Measurements from ENCODE around the gene RRP8. TPM values are rescaled to one million over a fixed set of nuclear protein-coding genes. Genes with fewer than 3 reads are reported as not detected.

The RRP8 gene
- total RNA-seq, 1 experiment from 2014 or later, result 17.8 TPM

- no peak for TF ChIP-seq CBX3 (IDR thresholded peaks at IDR 0.05; ENCODE audit: low read depth)
- no peak for TF ChIP-seq ZBTB33 (IDR thresholded peaks at IDR 0.05; ENCODE audit: extremely low read depth, insufficient replicate concordance, low read length)
- peaks cover 32% of the 10 kb centered on the region; the same call in 1 of the 2 replicates for H3K27me3 ChIP-seq (ENCODE audit: insufficient read depth, low read length)
- ChIA-PET CTCF (no interaction called here), POLR2A (no interaction called here), RAD21 (ENCODE audit: low non-redundant PET in 1 of 2, low total read pairs in 2 of 2, uncharacterized antibody in 2 of 2, unreplicated experiment in 2 of 2) (no interaction called here)
- intact Hi-C loops (cut with micrococcal nuclease), result no loop called here
- H3K4me3 ChIP-seq (replicated peaks in 1 of 2; ENCODE audit: low read depth in 1 of 2, low read length in 2 of 2), result no peak overlapping the region
- no peaks in the 10 kb centered on the region for H3K9me3 ChIP-seq (ENCODE audit: control insufficient read depth in 1 of 2, insufficient read depth in 1 of 2, low read depth in 1 of 2, low read length in 2 of 2)
- no peak overlapping the region for H3K4me2 ChIP-seq (ENCODE audit: low read length)
- no peak for DNase-seq (ENCODE audit: low read depth, low spot score)
- H4K20me1 ChIP-seq (ENCODE audit: insufficient read depth), result no peaks in the 10 kb centered on the region
- H3K36me3 ChIP-seq (ENCODE audit: control insufficient read depth in 1 of 2, insufficient read depth in 2 of 2, low read length in 2 of 2), result no peaks in the 10 kb centered on the region
- no peak for ATAC-seq
- H3K79me2 ChIP-seq (ENCODE audit: insufficient read depth, low read length), result no peaks in the 10 kb centered on the region
- BruUV-seq (replicated peaks), result no TSS peak
- H3K9ac ChIP-seq (ENCODE audit: low read length), result no peak overlapping the region
- no peak overlapping the region for H2AFZ ChIP-seq (ENCODE audit: low read depth, low read length, poor library complexity, severe bottlenecking)
- H3K9me2 ChIP-seq (ENCODE audit: insufficient read depth), result no peaks in the 10 kb centered on the region
- peaks cover 0 to 7% of the 10 kb centered on the region in 2 experiments; a peak in 2 of 4 replicates for H3K4me1 ChIP-seq (ENCODE audit: control insufficient read depth in 1 of 2, insufficient read depth in 2 of 2, low read length in 2 of 2)
- no peak overlapping the region for H3K27ac ChIP-seq (ENCODE audit: low read depth, low read length)
These were observed 43.7 kb upstream of the RRP8 start for GRCh38 chr11:6646918-6647679.

DNA sequence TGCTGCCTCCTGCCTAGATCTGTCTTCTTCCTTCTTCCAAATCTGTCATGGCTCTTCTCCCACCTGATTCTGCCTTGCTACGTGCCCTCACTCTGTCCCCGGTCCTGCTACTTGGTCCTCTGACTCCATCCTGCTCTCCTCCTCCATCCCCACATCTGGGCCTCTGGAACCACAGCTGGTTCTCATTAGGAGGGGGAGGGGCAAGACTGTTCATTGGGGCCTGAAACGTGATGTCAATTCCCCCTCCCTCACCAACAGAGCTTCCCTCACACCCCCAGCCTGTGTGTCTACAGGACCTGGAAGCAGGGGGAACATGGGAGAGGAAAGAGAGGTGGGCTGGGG, 43.1 kb upstream of the RRP8 start:
- no peaks in the 10 kb centered on the region for H3K9me2 ChIP-seq (ENCODE audit: insufficient read depth)
- H3K9ac ChIP-seq (ENCODE audit: low read length), result no peak overlapping the region
- DNase-seq (ENCODE audit: low read depth, low spot score) (no peak), ATAC-seq (no peak)
- peaks cover 30% of the 10 kb centered on the region; the same call in 1 of the 2 replicates for H3K27me3 ChIP-seq (ENCODE audit: insufficient read depth, low read length)
- no peaks in the 10 kb centered on the region for H3K36me3 ChIP-seq (ENCODE audit: control insufficient read depth in 1 of 2, insufficient read depth in 2 of 2, low read length in 2 of 2)
- intact Hi-C loops (cut with micrococcal nuclease), result no loop called here
- no peaks in the 10 kb centered on the region for H3K79me2 ChIP-seq (ENCODE audit: insufficient read depth, low read length)
- no peak overlapping the region for H2AFZ ChIP-seq (ENCODE audit: low read depth, low read length, poor library complexity, severe bottlenecking)
- TF ChIP-seq CEBPB (IDR thresholded peaks at IDR 0.05; ENCODE audit: low read depth), result no peak
- no peak for TF ChIP-seq SP1 (IDR thresholded peaks at IDR 0.05; ENCODE audit: low read depth)
- no peak for TF ChIP-seq CBX3 (IDR thresholded peaks at IDR 0.05; ENCODE audit: low read depth)
- no peak for TF ChIP-seq MAX (IDR thresholded peaks at IDR 0.05)
- TF ChIP-seq ZFX (IDR thresholded peaks at IDR 0.05), result no peak
- ChIA-PET POLR2A (no interaction called here), CTCF (no interaction called here), RAD21 (ENCODE audit: low non-redundant PET in 1 of 2, low total read pairs in 2 of 2, uncharacterized antibody in 2 of 2, unreplicated experiment in 2 of 2) (no interaction called here)
- H3K9me3 ChIP-seq (ENCODE audit: control insufficient read depth in 1 of 2, insufficient read depth in 1 of 2, low read depth in 1 of 2, low read length in 2 of 2), result no peaks in the 10 kb centered on the region
- no peaks in the 10 kb centered on the region for H4K20me1 ChIP-seq (ENCODE audit: insufficient read depth)
- H3K4me3 ChIP-seq (replicated peaks in 1 of 2; ENCODE audit: low read depth in 1 of 2, low read length in 2 of 2), result no peak overlapping the region
- H3K4me1 ChIP-seq (ENCODE audit: control insufficient read depth in 1 of 2, insufficient read depth in 2 of 2, low read length in 2 of 2), result peaks cover 0 to 7% of the 10 kb centered on the region in 2 experiments; a peak in 2 of 4 replicates
- no TSS peak for BruUV-seq (replicated peaks)
- no peak overlapping the region for H3K4me2 ChIP-seq (ENCODE audit: low read length)
- no peak overlapping the region for H3K27ac ChIP-seq (ENCODE audit: low read depth, low read length)

Data from HCT116 (cell line).